Activated naive CD4-positive, alpha-beta T cell treated with anti-CD3 and anti-CD28 coated beads, Interleukin-2, amount 50 U/mL, for 24 hours (primary cell): ENCODE data around the gene ENTPD6.
"Not testable (repeated sequence)": the region's sequence is repeated elsewhere in the genome, so short reads cannot be mapped to it uniquely, and the experiment has no call there.

Source experiments
- H3K27ac Mint-ChIP-seq: one replicate; pipeline ENCODE4 v1.8.0; 2021; ENCODE audit warnings: mild to moderate bottlenecking, mixed read lengths
- H3K27me3 Mint-ChIP-seq: one replicate; pipeline ENCODE4 v1.8.0; 2021; ENCODE audit warnings: mixed read lengths
- H3K36me3 Mint-ChIP-seq: one replicate; pipeline ENCODE4 v1.8.0; 2021; ENCODE audit warnings: mixed read lengths
- H3K4me1 Mint-ChIP-seq: one replicate; pipeline ENCODE4 v1.8.0; 2021; ENCODE audit warnings: mixed read lengths
- H3K4me3 Mint-ChIP-seq: one replicate; pipeline ENCODE4 v1.8.0; 2021; ENCODE audit warnings: mild to moderate bottlenecking, mixed read lengths
- H3K9me3 Mint-ChIP-seq: one replicate; pipeline ENCODE4 v1.8.0; 2021; ENCODE audit warnings: mixed read lengths

The ENTPD6 gene

DNA sequence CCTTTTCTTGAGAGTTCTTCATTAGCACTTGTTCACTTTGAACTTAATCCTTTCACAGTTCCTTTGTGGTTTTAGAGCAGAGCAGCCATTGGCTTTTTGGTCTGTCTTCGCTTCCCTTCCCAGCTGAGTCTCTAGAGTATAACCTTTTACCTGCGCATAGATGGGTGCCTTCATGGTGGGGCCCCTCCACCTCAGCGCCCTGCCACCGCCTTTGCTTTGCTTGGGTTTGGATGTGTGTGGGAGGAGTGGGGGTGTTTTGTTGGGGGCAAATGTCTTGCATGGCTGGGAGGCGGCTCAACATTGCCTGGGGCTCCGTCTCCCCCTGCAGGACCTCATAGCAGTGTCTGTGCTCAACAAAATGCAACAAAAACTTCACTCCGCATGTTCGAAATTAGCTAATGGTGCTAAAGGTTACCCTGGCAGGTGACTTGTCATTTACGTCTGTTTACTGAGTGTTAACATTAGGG lies 64.3 kb downstream of the ENTPD6 start:
- Mint-ChIP-seq H3K36me3 (peaks cover 18% of the 10 kb centered on the region), H3K27ac (peak overlapping the region; percentile 73), H3K9me3 (peaks cover 4% of the 10 kb centered on the region), H3K4me1 (peaks cover 47% of the 10 kb centered on the region), H3K27me3 (no peaks in the 10 kb centered on the region), H3K4me3 (peak overlapping the region; percentile 31)

DNA sequence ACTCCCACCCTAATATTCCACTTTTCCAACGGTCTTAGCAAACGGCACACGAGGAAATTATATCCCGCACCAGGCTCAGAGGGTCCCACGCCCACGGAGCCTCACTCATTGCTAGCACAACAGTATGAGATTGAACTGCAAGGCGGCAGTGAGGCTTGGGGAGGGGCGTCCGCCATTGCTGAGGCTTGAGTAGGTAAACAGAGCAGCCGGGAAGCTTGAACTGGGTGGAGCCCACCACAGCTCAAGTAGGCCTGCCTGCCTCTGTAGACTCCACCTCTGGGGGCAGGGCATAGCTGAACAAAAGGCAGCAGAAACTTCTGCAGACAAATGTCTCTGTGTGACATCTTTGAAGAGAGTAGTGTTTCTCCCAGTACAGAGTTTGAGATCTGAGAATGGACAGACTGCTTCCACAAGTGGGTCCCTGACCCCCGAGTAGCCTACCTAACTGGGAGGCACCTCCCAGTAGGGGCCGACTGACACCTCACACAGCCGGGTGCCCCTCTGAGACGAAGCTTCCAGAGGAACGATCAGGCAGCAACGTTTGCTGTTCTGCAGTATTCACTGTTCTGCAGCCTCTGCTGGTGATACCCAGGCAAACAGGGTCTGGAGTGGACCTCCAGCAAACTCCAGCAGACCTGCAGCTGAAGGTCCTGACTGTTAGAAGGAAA lies 65.4 kb downstream of the ENTPD6 start:
- H3K27ac Mint-ChIP-seq = not testable (repeated sequence)
- H3K4me1 Mint-ChIP-seq = peaks cover 46% of the 10 kb centered on the region
- H3K4me3 Mint-ChIP-seq = peak overlapping the region; percentile 23

GRCh38 chr20:25269057-25269832 lies 73.7 kb downstream of the ENTPD6 start:
- Mint-ChIP-seq H3K4me3 (no peak overlapping the region), H3K27ac (no peak overlapping the region), H3K36me3 (peaks cover 3% of the 10 kb centered on the region), H3K4me1 (peaks cover 11% of the 10 kb centered on the region), H3K27me3 (no peaks in the 10 kb centered on the region), H3K9me3 (no peaks in the 10 kb centered on the region)

More for the DNA sequence above, 65.4 kb downstream of the ENTPD6 start:
- H3K27me3 Mint-ChIP-seq, H3K9me3 Mint-ChIP-seq: not testable (repeated sequence)
- H3K36me3 Mint-ChIP-seq = peaks cover 18% of the 10 kb centered on the region

GRCh38 chr20:25269833-25270170 lies 74.3 kb downstream of the ENTPD6 start:
- no peaks in the 10 kb centered on the region for H3K9me3 Mint-ChIP-seq
- H3K27me3 Mint-ChIP-seq = no peaks in the 10 kb centered on the region
- no peak overlapping the region for H3K4me3 Mint-ChIP-seq
- peaks cover 3% of the 10 kb centered on the region for H3K36me3 Mint-ChIP-seq
- H3K4me1 Mint-ChIP-seq = peaks cover 11% of the 10 kb centered on the region
- no peak overlapping the region for H3K27ac Mint-ChIP-seq

DNA sequence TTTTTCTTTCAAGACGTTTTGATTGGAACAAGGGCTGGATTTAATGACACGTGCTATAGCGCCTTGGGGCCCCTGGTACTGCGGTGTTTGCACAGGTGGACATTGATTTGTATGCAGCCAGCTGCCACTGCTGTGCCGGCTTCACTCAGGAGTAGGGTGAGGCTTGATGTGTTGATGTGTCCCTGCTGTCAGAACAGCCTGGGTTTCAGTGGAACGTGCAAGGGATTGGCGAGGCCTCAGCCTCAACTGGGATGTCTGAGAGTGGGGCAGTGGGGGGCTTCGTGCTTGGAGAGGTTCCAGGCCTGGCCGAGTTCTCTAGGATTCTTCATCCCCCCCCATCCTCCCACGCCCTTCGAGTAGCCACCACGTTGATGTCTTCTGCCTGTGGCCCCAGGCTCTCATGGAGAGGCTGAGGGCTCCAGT lies 75.3 kb downstream of the ENTPD6 start:
- peaks cover 5% of the 10 kb centered on the region for H3K36me3 Mint-ChIP-seq
- H3K4me1 Mint-ChIP-seq = peaks cover 11% of the 10 kb centered on the region
- H3K9me3 Mint-ChIP-seq = no peaks in the 10 kb centered on the region
- no peak overlapping the region for H3K4me3 Mint-ChIP-seq
- no peaks in the 10 kb centered on the region for H3K27me3 Mint-ChIP-seq
- no peak overlapping the region for H3K27ac Mint-ChIP-seq

DNA sequence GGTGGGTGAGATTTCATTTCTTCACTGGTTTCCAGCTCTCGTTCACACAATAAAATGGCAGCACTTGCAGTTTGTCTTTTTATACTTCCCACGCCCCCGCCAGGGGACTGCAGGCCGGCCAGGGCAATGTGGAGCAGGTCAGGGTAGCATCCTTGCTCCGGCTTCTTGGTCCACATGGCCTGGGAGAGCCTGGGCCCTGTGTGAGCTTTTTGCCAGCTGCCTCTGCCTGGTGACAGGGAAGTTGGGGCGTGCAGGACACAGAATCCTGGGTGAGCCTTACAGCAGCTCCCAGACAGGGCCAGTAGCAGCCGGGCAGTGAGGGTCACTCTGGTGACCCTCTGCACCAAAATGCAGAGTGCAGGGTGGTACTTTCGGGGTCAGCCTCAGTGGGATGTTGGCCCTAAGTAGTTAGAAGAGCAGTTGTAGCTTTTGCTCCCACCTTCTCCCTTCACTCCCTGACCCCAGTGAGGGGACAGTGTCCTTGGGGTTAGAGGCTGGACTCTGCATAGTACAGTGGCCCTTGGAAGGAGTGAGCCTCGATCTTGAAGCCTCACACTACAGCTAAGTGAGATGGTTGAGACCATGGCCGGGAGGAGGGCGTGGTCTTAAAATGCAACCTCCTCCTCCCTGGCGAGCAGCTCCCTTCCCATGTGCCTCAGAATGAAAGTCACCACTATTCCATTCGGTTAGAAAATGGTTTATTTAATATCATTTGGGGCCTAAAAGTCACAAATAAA lies 76.1 kb downstream of the ENTPD6 start:
- peaks cover 5% of the 10 kb centered on the region for H3K36me3 Mint-ChIP-seq
- no peak overlapping the region for H3K27ac Mint-ChIP-seq
- H3K27me3 Mint-ChIP-seq = no peaks in the 10 kb centered on the region
- peaks cover 6% of the 10 kb centered on the region for H3K4me1 Mint-ChIP-seq
- H3K4me3 Mint-ChIP-seq = no peak overlapping the region
- no peaks in the 10 kb centered on the region for H3K9me3 Mint-ChIP-seq

- Mint-ChIP-seq H3K36me3 (peaks cover 5% of the 10 kb centered on the region), H3K4me3 (no peak overlapping the region), H3K27ac (peak overlapping the region; percentile 35), H3K4me1 (no peaks in the 10 kb centered on the region), H3K27me3 (no peaks in the 10 kb centered on the region), H3K9me3 (no peaks in the 10 kb centered on the region)
Observed at GRCh38 chr20:25272223-25273000, 76.9 kb downstream of the ENTPD6 start.

- peak overlapping the region; percentile 35 for H3K27ac Mint-ChIP-seq
- H3K27me3 Mint-ChIP-seq = no peaks in the 10 kb centered on the region
Observed at GRCh38 chr20:25273046-25273445, 77.5 kb downstream of the ENTPD6 start.

GRCh38 chr20:25273541-25274358 lies 78.2 kb downstream of the ENTPD6 start:
- no peaks in the 10 kb centered on the region for H3K4me1 Mint-ChIP-seq
- no peaks in the 10 kb centered on the region for H3K27me3 Mint-ChIP-seq
- H3K9me3 Mint-ChIP-seq = no peaks in the 10 kb centered on the region
- no peak overlapping the region for H3K27ac Mint-ChIP-seq
- peaks cover 5% of the 10 kb centered on the region for H3K36me3 Mint-ChIP-seq
- H3K4me3 Mint-ChIP-seq = no peak overlapping the region

More at GRCh38 chr20:25273046-25273445, 77.5 kb downstream of the ENTPD6 start:
- H3K9me3 Mint-ChIP-seq = no peaks in the 10 kb centered on the region
- peaks cover 5% of the 10 kb centered on the region for H3K36me3 Mint-ChIP-seq
- no peak overlapping the region for H3K4me3 Mint-ChIP-seq
- no peaks in the 10 kb centered on the region for H3K4me1 Mint-ChIP-seq

DNA sequence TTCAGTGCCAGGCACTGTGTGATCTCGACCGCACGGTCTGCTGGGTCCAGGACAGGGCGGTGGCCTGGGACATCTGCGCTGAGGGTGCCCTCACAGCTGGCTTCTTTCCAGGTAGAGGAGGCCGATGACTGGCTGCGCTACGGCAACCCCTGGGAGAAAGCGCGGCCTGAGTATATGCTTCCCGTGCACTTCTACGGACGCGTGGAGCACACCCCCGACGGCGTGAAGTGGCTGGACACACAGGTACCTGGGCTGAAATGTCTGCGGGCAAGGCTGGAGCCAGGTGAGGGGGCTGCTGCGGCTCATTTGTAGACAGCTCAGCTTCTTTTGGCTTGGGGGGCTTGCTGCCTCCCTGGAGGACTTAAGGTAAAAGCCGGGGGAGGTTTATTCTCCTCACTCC lies 79.0 kb downstream of the ENTPD6 start:
- Mint-ChIP-seq H3K27me3 (no peaks in the 10 kb centered on the region), H3K9me3 (no peaks in the 10 kb centered on the region), H3K4me1 (no peaks in the 10 kb centered on the region), H3K4me3 (no peak overlapping the region), H3K36me3 (peaks cover 2% of the 10 kb centered on the region), H3K27ac (no peak overlapping the region)

DNA sequence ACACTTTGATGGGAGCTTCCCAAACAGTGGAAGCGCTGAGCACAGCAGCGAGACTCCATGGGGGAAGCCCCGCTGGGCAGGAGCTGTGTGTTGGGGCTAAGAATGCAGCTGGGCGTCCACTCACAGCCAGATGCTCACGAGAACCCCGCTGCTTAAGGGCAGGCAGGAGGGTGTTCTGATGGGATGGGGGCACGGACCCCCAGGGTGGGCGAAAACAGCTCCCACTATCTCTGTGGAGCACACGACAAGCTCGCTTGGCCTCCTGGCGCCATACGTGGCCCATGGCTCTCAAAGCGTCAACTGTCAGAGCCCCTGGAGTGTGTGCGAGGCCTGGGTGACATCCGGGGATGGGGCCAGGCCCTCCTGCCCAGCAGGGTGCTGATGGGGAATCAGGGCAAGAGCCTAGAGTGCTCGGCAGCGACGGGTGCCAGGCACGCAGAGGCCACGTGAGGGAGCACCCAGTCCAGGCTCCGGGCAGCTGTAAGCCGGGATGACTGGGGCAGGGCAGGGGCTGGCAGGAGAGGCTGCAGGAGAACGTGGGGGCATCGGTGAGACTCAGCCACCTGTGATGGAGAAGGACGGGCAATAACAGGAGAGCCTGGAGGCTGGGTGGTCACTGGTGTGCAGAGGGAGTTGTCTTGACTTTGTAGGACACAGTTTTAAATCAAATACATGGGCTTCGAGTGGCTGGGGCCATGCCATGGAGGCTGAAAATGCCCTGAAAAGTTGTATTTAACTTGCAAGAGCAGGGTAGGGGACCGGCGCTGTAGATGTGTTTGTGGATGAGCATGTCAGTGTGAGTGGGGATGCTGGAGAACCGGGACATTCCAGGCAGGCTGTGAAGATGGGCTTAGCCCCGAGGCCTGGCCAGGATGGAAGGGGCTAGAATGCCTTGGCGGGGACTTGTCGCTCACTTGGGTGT lies 79.6 kb downstream of the ENTPD6 start:
- Mint-ChIP-seq H3K4me1 (no peaks in the 10 kb centered on the region), H3K27me3 (no peaks in the 10 kb centered on the region), H3K27ac (no peak overlapping the region), H3K9me3 (no peaks in the 10 kb centered on the region), H3K4me3 (no peak overlapping the region), H3K36me3 (peaks cover 2% of the 10 kb centered on the region)

DNA sequence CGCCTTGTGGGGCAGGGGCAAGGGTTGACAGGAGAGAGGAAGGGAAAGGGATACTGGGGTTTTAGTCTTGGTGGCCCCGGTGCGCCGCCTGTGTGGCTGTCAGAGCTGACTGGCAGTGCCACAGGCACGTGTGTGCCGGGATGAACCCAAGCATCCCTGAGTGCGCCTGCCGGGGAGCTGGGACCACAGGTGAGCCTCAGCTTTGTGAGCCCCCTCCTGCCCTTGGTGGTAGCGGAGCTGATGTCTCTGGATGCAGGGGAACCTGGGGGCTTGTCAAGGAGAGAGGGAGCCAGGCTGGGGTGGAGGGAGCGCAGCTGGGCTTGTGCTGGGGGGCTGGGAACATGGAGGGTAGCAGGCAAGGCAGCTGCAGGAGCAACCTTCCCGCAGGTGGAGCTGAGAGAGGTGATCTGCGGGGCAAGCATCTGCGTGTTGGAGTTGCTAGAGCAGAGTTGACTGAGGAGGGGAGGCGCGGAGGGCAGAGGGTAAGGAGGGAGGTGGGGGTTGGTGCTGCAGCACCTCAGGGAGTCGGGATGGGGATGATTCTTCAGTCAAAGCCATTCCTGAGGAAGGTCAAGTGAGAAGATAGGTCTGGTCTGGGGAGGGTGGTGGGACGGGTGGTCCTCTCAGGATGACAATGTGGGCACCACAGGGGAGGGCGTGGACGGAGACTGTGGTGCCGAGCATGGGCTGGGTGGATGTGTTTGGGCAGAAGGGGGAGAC lies 80.5 kb downstream of the ENTPD6 start:
- no peaks in the 10 kb centered on the region for H3K27me3 Mint-ChIP-seq
- H3K4me1 Mint-ChIP-seq = no peaks in the 10 kb centered on the region
- H3K9me3 Mint-ChIP-seq = no peaks in the 10 kb centered on the region
- peaks cover 2% of the 10 kb centered on the region for H3K36me3 Mint-ChIP-seq
- no peak overlapping the region for H3K27ac Mint-ChIP-seq
- no peak overlapping the region for H3K4me3 Mint-ChIP-seq
